GM19023 (cell line): Measurements from ENCODE around the gene MRPS15.

Experiments used
- ATAC-seq: cut with Tn5 transposase; IDR thresholded peaks from one replicate; pipeline ENCODE4 v1.9.1; 2021; ENCODE audit warnings: mild to moderate bottlenecking, moderate library complexity; ENCODE audit not compliant: unreplicated experiment

Gene MRPS15

GRCh38 chr1:36432616-36433015 is 31.6 kb downstream of the MRPS15 start:
- ATAC-seq = no peak

- ATAC-seq = no peak
Observed at GRCh38 chr1:36425791-36426190, 38.4 kb downstream of the MRPS15 start.

- ATAC-seq = no peak
Observed at GRCh38 chr1:36421649-36422048, 42.5 kb downstream of the MRPS15 start.

- no peak for ATAC-seq
Observed at GRCh38 chr1:36420836-36421317, 43.3 kb downstream of the MRPS15 start.

GRCh38 chr1:36420409-36420808 is 43.8 kb downstream of the MRPS15 start:
- no peak for ATAC-seq

GRCh38 chr1:36419569-36419968 is 44.6 kb downstream of the MRPS15 start:
- no peak for ATAC-seq

- no peak for ATAC-seq
Observed at GRCh38 chr1:36419140-36419539, 45.0 kb downstream of the MRPS15 start.

GRCh38 chr1:36417931-36418330 is 46.3 kb downstream of the MRPS15 start:
- ATAC-seq = no peak

- no peak for ATAC-seq
Observed at GRCh38 chr1:36415661-36416326, 48.4 kb downstream of the MRPS15 start.

GRCh38 chr1:36414384-36414783 is 49.8 kb downstream of the MRPS15 start:
- no peak for ATAC-seq

GRCh38 chr1:36411674-36412648 is 52.2 kb downstream of the MRPS15 start:
- no peak for ATAC-seq

- no peak for ATAC-seq
Observed at GRCh38 chr1:36408479-36408878, 55.7 kb downstream of the MRPS15 start.

GRCh38 chr1:36406440-36406839 is 57.7 kb downstream of the MRPS15 start:
- ATAC-seq = no peak
